ENCODE measurements around the gene OPTC.
A peak's percentile ranks its signal among the peaks of the same experiment; 100 is the strongest.
"Not testable (repeated sequence)": the region's sequence is repeated elsewhere in the genome, so short reads cannot be mapped to it uniquely, and the experiment has no call there.

The OPTC gene, protein sequence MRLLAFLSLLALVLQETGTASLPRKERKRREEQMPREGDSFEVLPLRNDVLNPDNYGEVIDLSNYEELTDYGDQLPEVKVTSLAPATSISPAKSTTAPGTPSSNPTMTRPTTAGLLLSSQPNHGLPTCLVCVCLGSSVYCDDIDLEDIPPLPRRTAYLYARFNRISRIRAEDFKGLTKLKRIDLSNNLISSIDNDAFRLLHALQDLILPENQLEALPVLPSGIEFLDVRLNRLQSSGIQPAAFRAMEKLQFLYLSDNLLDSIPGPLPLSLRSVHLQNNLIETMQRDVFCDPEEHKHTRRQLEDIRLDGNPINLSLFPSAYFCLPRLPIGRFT

DNA sequence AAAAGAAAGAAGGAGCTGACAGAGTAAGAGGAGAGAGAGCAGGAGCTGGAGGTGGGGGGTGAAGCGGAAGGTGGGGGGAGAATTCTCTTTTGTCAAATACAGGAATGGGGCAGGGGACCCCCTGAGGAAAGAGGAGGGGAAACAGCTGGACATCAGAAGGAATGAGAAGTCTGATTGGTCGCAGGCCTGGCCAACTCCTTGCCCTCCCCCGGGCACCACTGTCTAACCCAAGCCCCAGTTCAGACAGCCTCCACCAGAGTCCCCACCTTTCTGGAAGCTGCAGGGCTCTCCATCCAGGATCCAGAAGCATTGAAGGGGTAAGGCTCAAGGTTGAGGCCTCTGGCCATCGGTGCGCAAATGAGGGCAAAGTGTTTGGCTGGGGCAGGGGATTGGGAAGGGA, at the start of gene OPTC:
OPTC (plus strand) TSS at position 253 of the 400 bp plus-strand sequence. CDS start 1,853 bp downstream, outside the sequence.
- no peak for DNase-seq

DNA sequence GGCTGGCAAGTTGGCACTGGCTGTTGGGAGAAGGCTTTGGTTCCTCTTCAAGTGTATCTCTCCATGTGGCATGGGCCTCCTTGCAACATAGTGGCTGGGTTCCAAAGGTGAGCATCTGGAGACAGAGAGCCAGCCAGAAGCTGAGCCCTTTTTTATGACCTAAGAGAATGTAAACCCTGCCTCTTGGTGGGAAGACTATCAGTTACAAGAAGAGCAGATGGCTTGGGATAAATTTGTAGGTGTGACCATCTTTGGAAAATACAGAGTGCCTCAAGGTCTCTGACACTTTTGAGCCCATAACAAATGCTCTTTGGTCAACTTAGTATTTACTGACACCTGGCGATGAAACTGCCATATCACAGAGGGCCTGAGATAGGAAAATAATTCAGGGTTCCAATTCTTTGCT, 49.8 kb upstream of the OPTC start:
- DNase-seq: no peak

DNA sequence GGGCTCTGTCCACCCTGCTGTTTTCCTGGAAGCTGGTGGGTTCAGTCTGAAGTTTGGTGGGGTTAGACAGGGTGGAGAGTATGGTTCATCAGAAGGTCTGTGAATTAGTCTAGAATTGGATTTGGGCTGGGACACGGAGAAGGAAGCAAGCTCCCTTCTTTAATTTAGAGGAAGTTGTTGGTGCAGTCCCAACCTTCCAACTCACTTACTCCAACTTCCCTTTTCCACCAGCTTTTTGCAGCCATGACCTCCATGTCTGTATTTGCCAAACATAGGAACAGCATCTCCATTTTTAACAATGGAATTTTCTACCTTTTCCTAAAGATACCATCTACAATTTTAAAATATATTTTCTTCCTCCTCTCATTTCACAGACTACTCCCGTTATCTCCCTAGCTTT, 46.8 kb upstream of the OPTC start:
- DNase-seq: no peak

DNA sequence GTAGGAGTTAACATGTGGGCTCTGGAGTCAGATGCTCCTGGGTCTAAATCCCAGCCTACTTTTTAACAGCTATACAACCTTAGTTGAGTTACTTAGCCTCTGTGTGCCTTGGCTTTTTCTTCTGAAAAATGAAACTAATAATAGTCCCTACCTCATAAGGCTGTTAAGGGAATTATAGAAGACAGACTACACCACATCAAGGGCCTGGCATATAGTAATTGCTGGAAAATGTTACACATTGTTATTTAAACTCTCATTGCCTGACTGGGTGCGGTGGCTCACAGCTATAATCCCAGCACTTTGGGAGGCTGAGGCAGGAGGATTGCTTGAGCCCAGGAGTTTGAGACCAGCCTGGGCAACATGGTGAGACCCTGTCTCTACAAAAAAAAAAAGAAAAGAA, 46.4 kb upstream of the OPTC start:
- not testable (repeated sequence) for DNase-seq

DNA sequence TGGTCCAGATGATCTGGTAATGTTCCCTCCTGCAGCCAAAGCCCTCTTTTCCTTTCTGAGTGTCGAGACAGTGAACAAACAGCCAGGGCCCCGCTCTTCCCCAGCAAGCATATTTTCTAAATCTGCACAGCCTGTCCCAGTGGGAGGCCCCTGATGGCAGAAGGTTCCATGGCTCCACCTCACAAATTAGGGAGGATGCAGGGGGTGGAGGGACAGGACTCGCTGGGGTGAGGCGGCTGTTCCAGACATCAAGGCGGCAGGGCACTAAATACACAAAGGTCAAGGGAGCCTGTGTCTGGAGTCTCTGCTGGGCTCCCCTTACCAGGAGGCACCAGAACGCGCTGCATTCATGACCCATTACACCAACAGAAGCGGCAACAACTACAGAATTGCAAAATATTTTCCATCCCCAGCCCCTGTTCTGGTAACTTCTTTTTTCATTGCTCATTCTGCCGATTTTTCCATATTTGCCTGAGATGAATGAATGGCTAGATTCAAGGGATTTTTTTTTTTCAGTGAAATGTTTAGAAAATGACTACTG, 45.4 kb upstream of the OPTC start:
- peak; percentile 51 for DNase-seq

DNA sequence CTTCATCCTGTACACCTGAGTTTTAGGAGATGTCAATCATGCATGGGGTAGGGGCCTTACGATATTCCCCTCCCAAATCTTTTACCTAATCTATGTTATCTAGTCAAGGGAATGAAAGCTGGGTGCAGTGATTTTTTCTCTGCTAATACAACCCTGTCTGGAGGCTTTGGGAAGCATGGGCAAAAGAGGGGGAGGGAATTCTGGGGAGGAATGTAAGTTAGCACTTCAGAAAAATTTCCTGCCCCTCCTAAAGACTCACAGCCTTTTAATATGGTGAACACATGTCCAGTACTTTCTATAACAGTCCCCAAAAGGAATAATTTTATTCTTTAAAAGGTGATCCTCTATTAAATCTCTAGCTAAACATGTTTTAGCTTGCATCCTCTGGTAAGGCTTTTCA, 44.0 kb upstream of the OPTC start:
- DNase-seq: peak; percentile 43

DNA sequence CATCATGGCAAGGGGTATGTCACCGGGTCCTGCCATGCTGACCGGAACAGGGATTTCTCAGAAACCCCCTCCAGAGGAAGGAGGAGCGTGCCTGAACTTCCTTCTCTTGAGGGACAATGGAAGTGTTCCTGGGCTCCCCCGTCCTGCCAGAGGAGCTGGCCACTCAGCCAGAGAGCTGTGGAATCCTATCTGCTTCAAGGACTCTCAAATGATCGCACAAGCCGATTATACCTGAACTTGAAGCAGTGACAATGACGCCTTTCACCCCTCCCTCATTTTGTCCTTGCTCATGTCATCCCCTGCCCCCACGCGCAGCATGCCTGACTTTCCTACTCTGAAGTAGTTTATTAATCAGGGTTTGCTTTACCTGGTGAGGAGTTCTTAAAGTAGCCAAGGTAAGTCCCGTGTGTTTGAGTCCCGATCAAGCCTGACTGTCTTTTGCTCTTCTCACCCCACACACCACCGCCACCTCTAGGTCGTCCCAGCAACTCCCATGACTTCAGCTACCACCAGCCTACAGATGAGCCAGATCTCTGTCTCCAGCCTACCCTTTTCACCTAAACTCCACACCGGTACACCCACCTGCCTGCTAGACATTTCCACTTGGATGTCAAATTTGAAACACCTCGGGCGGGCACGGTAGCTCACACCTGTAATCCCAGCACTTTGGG, 43.3 kb upstream of the OPTC start:
- no peak for DNase-seq

DNA sequence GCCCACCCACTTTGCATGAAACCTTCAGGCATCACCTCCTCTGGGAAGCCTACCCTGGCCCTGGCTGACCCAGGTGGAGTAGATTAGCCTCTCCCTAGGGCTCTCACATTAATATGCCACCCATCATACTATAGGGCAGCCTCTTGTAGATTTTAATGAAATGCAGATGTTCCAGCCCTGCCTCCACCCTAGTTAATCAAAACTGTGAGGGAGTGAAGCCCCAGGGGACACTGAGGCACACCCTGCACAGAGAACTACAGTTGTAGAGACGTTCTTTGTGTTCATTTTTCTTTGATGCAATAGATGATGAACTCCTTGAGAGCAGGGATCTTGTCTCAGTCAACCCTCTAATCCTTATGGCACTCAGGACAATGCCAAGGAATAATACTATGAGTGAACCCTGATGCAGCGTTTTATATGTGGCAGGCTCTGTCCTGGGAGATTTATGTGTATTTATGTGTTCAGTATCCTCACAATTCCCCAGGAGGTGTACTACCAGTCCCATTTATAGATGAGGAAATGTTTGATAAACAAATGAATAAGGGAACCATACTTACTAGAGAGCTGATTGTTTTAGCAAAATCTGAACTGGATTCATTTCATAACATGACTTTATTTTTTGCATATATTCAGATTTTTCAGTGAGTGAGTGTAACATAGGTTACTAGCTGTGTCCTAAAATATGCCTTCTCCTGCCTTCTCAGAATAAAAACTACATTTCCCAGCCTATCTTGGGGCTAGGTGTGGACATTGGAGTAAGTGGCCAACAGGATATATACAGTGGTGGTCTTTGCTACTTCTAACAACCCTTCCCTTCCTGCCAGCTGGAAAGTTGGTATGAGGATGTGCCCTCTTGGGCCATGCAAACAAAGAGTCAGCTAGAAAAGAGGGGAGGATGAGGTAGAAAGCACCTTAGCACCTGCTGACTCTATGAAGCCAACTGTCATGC, 41.8 kb upstream of the OPTC start:
- peak; percentile 34 for DNase-seq

DNA sequence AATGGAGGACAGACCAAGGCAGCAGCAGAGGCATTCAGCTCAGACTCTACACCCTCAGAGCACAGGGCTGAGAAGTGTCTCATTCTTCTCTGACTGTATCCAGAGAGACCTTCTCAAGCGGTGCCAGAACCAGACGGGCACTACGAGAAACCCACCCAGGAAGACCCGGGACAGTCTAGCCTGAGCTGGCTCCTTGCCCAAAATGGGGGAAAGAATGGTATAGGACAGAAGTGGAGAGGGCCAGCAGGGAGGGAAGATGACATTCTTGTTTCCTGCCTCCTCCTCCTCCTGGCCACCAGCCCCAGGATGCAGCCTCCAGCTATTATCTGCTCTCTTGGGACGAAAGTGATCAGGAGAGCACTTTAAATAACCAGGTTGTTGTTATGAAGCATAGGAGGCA, 40.9 kb upstream of the OPTC start:
- DNase-seq: no peak

DNA sequence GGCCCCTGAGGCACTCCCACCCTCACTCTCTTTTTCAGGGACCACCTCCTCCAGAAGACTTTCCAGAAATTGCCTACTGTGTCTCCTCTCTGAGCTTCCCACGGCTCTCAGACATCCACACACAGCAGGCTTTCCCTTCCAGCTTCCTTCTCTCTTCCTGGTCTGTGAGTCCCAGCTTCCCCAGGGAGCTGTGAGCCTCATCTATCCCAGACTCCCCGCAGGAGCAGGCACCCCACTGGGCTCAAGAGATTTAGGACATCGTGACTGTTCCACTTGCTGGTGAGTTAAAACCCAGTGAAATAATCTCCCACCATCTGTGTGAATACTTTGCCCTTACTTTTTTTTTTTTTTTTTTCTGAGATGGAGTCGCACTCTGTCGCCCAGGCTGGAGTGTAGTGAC, 40.3 kb upstream of the OPTC start:
- no peak for DNase-seq

DNA sequence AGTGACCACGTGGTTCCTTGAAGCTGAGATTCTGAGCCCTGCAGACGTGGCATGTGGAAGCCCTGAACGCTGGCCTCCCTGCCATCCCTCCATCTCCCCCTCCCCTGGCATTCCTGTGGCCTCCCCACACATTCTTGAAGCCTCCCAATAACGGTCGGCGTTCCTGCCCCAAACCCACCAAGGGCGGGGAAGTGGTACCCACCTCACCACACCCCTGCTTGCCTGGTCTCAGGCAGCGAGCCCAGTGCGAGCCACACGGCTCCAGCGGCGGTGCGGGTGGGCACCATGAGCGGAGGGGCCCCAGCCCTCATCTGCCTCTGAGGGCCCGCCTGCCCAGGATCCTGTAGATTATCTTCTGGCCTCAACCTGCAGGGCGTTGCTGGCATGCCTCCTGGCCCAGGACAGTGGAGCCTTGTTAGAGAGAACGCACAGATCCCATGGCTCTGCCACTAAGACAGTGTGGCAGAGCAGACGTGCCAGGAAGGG, 38.9 kb upstream of the OPTC start:
- DNase-seq: peak; percentile 71

DNA sequence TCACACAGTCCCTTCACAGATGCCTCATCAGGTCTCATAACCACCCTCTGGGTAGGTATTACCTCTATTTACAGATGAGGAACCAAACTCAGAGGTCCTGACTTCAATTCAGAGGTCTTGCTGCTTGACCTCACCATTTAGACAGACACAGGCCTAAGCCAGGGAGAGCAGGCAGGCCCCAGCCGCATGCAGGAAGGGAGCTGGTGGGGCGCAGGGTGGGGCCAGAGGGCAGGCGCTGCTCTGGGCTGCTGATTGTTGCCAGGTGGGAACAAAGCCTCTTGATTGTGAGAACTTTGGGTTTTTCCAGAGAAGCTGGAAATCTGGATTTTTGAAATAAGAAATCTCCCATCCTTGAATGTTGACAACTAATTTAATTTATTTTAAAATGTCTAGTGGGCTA, 38.2 kb upstream of the OPTC start:
- no peak for DNase-seq

DNA sequence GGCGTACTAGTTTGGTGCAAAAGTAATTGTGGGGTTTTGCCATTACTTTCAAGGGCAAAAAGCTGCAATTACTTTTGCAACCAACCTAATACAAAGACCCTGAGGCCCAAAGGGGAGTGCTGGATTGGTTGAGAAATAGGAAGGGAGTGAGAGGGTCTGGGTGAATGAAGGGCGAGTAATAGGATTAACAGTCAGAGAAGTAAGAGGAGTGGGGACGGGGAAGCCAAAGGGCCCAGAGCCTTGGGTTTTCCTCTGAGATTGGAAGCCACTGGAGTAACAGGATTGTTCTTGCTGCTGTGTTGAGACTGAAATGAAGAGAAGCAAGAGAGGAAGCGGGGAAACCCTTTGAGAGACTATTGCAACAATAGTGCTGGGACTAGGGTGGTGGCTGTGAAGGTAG, 37.4 kb upstream of the OPTC start:
- DNase-seq: no peak

DNA sequence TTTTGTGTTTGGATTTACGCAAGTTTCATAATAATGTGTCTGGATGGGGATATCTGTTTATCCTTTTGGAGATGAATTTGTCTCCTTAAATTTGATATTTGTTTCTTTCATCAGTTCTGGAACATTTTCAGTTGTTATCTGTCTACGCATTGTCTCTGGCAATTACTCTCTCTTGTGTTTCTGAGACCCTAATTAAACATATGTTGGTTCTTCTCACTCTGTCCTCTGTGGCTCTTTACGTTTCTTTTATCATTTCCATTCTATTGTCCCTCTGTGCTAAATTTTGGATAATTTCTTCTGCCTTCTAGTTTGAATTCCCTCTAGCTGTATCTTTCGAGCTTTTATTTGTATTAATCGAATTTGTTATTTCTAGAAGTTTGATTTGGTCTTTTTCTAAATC, 35.9 kb upstream of the OPTC start:
- no peak for DNase-seq

DNA sequence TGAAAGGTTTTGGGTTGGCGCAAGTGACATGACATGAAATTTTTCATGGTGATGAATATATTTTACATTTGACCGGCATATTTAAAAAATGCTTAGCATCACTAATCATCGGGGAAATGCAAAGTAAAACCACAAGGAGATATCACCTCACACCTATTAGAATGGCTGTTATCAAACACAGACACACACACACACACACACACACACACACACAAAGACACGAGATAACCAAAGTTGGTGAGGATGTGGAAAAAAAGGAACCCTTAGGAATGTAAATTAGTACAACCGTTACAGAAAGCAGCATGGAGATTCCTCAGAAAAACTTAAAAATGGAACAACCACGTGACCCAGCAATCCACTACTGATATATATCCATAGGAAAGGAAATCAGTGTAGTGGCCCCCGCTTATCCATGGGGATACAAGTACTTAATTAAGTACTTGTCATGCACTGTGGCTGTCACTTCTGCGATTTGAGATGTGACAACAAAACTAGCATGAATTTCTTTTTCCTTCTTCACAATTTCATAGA, 34.2 kb upstream of the OPTC start:
- no peak for DNase-seq

DNA sequence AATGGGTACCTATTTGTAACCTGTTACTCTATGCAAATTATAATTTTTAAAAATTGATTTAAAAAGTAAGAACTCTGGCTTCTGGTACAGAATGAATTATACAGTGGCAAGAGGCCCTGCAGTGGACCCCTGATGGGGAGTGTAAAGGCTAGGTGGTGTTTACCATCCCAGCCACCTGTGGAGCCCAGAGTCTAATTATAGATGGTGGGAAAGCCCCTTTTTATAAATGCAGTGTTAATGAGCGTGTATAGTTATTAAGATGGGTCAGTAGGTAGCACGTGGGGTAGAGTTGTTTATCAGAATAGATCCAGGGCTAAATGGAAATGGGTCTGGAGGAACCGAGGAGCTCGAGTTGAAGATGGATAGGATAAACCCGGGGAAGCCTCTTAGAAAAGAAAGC, 32.2 kb upstream of the OPTC start:
- no peak for DNase-seq

DNA sequence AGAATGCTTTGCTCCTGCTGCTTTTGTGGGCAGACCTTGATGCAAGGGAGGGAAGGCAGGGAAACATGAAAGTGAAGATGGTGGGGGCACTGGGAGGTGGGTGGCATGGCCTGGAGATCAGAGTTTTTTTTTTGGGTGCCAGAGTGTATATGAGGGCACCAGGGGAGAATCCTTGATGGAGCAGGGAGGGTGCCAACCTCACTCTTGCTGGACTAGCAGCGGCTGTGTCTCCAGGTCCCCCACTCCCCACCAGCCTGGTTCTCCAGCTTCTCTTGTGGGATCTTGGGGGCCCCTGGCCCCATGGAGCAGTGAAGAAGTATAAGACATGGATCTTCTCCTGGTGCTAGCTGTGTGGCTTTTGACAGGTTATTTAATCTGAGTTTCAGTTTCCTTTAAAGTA, 31.8 kb upstream of the OPTC start:
- no peak for DNase-seq

DNA sequence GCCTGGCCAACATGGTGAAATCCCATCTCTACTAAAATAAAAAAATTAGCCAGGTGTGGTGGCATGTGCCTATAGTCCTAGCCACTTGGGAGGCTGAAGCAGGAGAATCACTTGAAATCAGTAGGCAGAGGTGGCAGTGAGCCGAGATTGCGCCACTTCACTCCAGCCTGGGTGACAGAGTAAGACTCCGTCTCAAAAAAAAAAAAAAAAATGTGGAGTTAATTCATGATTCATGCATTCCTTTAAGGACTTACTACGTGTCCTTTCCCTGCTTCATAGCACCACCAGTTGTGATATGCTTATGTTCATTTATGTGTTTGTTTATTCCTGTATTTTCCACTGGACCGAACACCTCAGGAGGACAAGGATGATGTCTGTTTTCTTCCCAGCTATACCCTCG, 31.1 kb upstream of the OPTC start:
- DNase-seq: peak; percentile 88

DNA sequence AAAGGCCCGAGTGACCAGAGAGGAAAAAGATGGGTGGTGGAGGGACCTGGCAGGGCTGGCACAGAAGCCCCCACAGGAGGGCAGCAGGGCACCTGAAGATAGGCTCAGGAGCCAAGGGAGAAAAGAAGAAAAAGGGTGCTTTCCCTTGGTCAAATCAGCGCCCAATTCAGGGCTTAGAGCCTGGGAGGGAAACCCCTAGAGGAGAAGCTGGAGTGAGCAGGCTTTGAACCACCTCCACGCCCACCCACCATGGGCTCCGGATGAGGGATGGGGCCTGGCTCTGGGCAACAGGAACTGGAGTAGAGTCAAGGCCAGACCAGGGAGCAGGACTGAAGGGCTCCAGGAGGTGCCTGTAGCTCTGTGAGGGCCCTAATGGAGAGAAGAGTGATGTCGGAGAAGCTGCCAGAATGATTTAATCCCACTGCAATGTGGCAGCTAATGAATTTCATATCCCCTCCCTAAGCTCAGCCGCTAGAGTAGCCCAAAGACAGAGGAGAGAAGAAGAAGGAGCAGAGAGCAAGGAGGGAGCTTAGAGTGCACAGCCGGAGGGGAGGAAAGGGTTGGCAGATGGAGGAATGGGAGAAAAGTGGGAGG, 30.4 kb upstream of the OPTC start:
- DNase-seq: peak; percentile 85

DNA sequence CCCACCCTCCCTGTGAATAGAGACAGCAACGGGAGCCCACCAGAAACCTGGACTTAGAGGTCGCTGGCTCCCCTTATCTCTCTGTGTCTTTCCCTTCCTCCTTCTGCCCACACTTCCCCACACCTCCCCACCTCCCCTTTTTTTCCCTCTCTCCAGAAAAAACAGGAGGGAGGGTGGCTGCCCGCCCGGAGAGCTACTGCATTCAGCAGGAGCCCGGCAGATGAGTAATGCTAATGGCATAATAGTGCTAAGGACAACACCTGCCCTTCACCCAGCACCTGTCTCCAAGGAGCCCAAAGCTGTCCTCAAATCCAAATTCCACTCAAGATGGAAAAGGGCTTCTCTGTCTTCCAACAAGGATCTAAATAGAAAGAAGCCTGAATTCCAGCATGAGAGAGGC, 29.7 kb upstream of the OPTC start:
- peak; percentile 58 for DNase-seq

DNA sequence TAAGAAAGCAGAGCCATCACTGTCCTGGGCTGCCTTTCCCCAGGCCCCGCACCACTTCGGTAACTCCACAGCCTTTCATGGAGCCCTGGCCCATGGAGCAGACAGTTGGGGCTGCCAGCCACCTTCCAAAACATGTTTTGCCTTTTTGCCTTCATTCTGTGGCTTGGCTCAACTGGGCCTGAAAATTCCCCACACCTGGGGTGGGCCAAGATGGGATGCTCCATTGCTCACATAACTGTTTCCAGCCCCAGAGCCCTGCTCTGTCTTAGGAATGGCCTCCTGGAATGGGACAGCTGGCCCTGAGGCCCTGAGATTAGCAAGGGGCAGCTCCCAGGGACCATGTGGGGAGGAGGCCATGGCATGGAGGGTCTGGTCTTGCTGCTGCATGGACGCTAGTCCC, 29.2 kb upstream of the OPTC start:
- no peak for DNase-seq

DNA sequence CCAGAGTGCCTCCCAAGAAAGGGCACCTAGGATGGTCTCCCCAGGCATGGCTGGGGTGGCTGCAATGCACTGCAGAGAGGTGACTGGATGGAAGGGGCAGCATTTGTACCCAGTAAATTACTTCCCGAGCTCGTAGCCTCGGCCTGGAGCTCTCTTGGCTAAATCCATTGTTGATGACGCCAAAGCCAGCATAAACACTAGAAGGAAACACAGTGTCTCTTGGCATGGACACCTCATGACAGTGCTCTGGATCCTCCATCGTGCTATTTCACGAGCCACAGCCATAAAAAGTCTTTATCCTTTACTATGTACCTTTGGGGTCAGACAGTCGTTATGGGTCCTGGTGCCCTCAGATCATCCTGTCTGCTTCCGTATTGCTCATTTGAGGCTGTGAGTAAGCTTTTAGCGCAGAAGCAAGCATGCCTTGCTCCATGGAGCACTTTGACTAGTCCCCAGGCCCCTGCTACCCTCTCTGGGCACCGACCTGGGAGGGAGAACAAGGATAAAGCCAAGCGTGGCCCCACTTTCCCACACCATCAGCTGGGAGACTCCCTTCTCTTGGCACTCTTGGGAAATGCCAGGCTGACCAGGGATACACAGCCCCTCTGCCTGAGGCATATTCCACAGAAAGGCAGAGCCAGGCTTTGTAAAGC, 28.7 kb upstream of the OPTC start:
- DNase-seq: no peak

Data from fibroblast of skin of right biceps (primary cell).